HepG2 (cell line): ENCODE results near the gene SLC16A2. TPM values are rescaled to one million over a fixed set of nuclear protein-coding genes. Genes with fewer than 3 reads are reported as not detected.

ENCODE experiments used
- BRCA1 ChIP-seq: sonication (generic); formaldehyde crosslinking; IDR thresholded peaks from 2 replicates; pipeline ENCODE4 v1.4.0; 2020; ENCODE audit warnings: missing genetic modification reagents
- CREM ChIP-seq, 2 experiments: sonication (generic) in 1 of 2; formaldehyde crosslinking in 1 of 2; IDR thresholded peaks; 2 replicates each; pipeline versions ENCODE4 v1.4.0 to v1.6.1; 2016 to 2020; ENCODE audit warnings: antibody characterized with exemption in 1 of 2, mild to moderate bottlenecking in 1 of 2, missing genetic modification reagents in 1 of 2
- ELF4 ChIP-seq: sonication (generic); formaldehyde crosslinking; IDR thresholded peaks from 2 replicates; pipeline ENCODE4 v1.5.0; 2020; ENCODE audit warnings: missing genetic modification reagents, mild to moderate bottlenecking, moderate library complexity, borderline replicate concordance
- KLF15 ChIP-seq: sonication (generic); formaldehyde crosslinking; IDR thresholded peaks from 2 replicates; pipeline ENCODE4 v1.8.1; 2023; ENCODE audit warnings: borderline replicate concordance, mild to moderate bottlenecking, inconsistent platforms, missing genetic modification reagents, mixed read lengths
- MLX ChIP-seq: IDR thresholded peaks from 2 replicates; pipeline ENCODE4 v1.6.1; 2016
- MLXIP ChIP-seq: sonication (generic); formaldehyde crosslinking; IDR thresholded peaks from 2 replicates; pipeline ENCODE4 v1.9.0; 2021; ENCODE audit warnings: missing genetic modification reagents, borderline replicate concordance
- SMAD1 ChIP-seq: sonication (generic); formaldehyde crosslinking; IDR thresholded peaks from 2 replicates; pipeline ENCODE4 v1.4.0; 2020; ENCODE audit warnings: missing genetic modification reagents, low read depth, mild to moderate bottlenecking, borderline replicate concordance
- ZNF230 ChIP-seq: sonication (generic); formaldehyde crosslinking; IDR thresholded peaks from 2 replicates; pipeline ENCODE4 v1.4.0; 2020; ENCODE audit warnings: mild to moderate bottlenecking, missing genetic modification reagents
- ZNF567 ChIP-seq: sonication (generic); formaldehyde crosslinking; IDR thresholded peaks from 2 replicates; pipeline ENCODE4 v1.8.1; 2023; ENCODE audit warnings: mild to moderate bottlenecking, missing genetic modification reagents, borderline replicate concordance
- ZNF772 ChIP-seq: sonication (generic); formaldehyde crosslinking; IDR thresholded peaks from 2 replicates; pipeline ENCODE4 v1.5.0; 2020; ENCODE audit warnings: mild to moderate bottlenecking, missing genetic modification reagents
- polyA plus RNA-seq, 8 experiments: library from polyadenylated mRNA; depleted of rRNA in 3 of 8; stranded (reverse) in 7 of 8; unstranded in 1 of 8; fragments of >200 nt; fragmentation: Illumina TruSeq in 4 of 8; extraction: Trizol in 4 of 8; gene quantifications; 2 replicates each; pipeline versions ENCODE4 v1.2.1 to v1.2.3, GENCODE V29; 2011 to 2016; ENCODE audit warnings: low read depth in 4 of 8, missing spikeins in 1 of 8, mixed read lengths in 1 of 8; ENCODE audit not compliant: insufficient read depth in 1 of 8
- total RNA-seq, 5 experiments: library from RNA; depleted of rRNA; stranded (reverse); fragments of >200 nt; fragmentation: Illumina TruSeq; extraction: Trizol; gene quantifications; 2 replicates each; pipeline ENCODE4 v1.2.3, GENCODE V29; 2016; ENCODE audit warnings: low read depth in 1 of 5
- TF ChIP-seq, protein P1 (sequence below): sonication (generic); formaldehyde crosslinking; IDR thresholded peaks from 2 replicates; pipeline ENCODE4 v1.5.0; 2020; ENCODE audit warnings: missing genetic modification reagents

SLC16A2 gene
- total and polyA plus RNA-seq, 2 of the 13 experiments (the other 11 are each of a cell fraction or from before 2014, with no cell fraction given) = 0.07 to 0.08 TPM

GRCh38 chrX:74449322-74449936 is 28.1 kb downstream of the SLC16A2 start (continued):
- TF ChIP-seq KLF15 (CRISPR knock-in tag) (no peak), MLXIP (CRISPR knock-in tag) (no peak), BRCA1 (no peak), MLX (CRISPR knock-in tag) (no peak), SMAD1 (CRISPR knock-in tag) (no peak), ZNF567 (no peak), ZNF230 (CRISPR knock-in tag) (no peak), CREM (IDR thresholded peaks at IDR 0.05) (no peak), CREM (CRISPR knock-in tag; IDR thresholded peaks at IDR 0.05) (no peak), ZNF772 (no peak), ELF4 (no peak)
- TF ChIP-seq, protein P1, sequence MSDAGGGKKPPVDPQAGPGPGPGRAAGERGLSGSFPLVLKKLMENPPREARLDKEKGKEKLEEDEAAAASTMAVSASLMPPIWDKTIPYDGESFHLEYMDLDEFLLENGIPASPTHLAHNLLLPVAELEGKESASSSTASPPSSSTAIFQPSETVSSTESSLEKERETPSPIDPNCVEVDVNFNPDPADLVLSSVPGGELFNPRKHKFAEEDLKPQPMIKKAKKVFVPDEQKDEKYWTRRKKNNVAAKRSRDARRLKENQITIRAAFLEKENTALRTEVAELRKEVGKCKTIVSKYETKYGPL (CRISPR knock-in tag) = no peak
